ENCODE measurements around the gene GTF3C1. TPM values are rescaled to one million over a fixed set of nuclear protein-coding genes. Genes with fewer than 3 reads are reported as not detected.
A peak's percentile ranks its signal among the peaks of the same experiment; 100 is the strongest.

GTF3C1 gene
- total and polyA plus RNA-seq, 12 donors = 51.0 to 225 (median 84.3) TPM

DNA sequence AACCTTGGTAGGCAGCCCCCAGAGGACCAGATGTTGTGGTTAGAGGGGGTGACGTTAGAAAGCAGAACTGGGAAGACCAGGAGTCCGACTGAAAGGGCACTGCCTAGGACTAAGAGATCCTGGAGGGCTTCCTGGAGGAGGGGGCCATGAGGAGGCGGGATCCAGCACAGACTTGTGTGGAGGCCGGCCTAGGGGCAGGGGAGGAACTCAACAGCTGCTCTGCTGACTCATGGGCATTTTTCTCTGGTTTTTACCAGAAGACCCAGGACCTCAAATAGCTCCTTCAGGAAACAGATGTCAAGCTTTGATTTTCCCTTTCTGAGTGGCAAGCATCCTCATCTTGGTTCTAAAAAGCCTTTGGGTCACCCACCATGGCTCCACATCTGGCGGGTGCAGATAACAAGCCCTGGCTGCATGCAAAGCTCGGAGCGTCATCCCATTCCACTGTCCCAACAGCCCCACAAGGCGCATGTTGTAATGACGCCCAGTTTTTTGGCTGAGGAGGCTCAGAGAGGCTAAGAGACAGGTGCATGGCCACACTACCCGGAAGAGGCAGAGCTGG, 118.7 kb downstream of the GTF3C1 start:
- WGBS, 4 donors = 70 to 81% (median 73%) methylated on average over 6 to 10 of the region's 10 CpGs
- intact Hi-C loops (cut with DNase I) = no loop called here

DNA sequence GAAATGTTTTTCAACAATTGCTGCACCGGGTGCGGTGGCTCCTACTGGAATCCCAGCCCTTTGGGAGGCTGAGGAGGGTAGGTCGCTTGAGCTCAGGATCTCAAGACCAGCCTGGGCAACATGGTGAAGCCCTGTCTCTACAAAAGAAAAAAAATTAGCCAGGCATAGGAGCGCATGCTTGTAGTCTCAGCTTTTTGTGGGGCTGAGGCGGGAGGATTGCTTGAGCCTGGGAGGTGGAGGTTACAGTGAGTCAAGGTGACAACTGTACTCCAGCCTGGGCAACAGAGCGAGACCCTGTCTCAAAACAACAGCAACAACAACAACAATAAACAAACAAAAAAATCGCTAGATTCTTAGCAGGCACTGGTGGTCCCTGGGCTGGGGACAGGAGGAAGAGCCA, 119.2 kb downstream of the GTF3C1 start:
- no peaks in the 10 kb centered on the region for H3K36me3 ChIP-seq (replicated peaks in 1 of 2)
- DNase-seq = peak in 1 of 7 donors; percentile 21
- H3K4me1 ChIP-seq (replicated peaks in 1 of 2) = no peaks in the 10 kb centered on the region
- no peaks in the 10 kb centered on the region for H3K27me3 ChIP-seq
- no peak overlapping the region for H3K4me3 ChIP-seq
- H3K27ac ChIP-seq = no peak overlapping the region
- intact Hi-C loops (cut with DNase I) = no loop called here
- TF ChIP-seq, protein P1, sequence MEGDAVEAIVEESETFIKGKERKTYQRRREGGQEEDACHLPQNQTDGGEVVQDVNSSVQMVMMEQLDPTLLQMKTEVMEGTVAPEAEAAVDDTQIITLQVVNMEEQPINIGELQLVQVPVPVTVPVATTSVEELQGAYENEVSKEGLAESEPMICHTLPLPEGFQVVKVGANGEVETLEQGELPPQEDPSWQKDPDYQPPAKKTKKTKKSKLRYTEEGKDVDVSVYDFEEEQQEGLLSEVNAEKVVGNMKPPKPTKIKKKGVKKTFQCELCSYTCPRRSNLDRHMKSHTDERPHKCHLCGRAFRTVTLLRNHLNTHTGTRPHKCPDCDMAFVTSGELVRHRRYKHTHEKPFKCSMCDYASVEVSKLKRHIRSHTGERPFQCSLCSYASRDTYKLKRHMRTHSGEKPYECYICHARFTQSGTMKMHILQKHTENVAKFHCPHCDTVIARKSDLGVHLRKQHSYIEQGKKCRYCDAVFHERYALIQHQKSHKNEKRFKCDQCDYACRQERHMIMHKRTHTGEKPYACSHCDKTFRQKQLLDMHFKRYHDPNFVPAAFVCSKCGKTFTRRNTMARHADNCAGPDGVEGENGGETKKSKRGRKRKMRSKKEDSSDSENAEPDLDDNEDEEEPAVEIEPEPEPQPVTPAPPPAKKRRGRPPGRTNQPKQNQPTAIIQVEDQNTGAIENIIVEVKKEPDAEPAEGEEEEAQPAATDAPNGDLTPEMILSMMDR (IDR thresholded peaks at IDR 0.05) = no peak
- no peak for TF ChIP-seq POLR2A (IDR thresholded peaks at IDR 0.05)
- whole genome bisulfite sequencing, 4 donors = 83 to 86% (median 83%) methylated on average over 7 of the region's 7 CpGs
- no peaks in the 10 kb centered on the region for H3K9me3 ChIP-seq (replicated peaks in 1 of 3)

More for the DNA sequence above, 118.7 kb downstream of the GTF3C1 start:
- H3K4me3 ChIP-seq = no peak overlapping the region
- H3K4me1 ChIP-seq (replicated peaks in 1 of 2) = no peaks in the 10 kb centered on the region
- H3K9me3 ChIP-seq (replicated peaks in 1 of 3) = no peaks in the 10 kb centered on the region
- DNase-seq = peak in 1 of 7 donors; percentile 18
- no peaks in the 10 kb centered on the region for H3K36me3 ChIP-seq (replicated peaks in 1 of 2)
- no peak overlapping the region for H3K27ac ChIP-seq
- TF ChIP-seq, protein P1 (IDR thresholded peaks at IDR 0.05) = no peak
- no peak for TF ChIP-seq POLR2A (IDR thresholded peaks at IDR 0.05)
- H3K27me3 ChIP-seq = no peaks in the 10 kb centered on the region

DNA sequence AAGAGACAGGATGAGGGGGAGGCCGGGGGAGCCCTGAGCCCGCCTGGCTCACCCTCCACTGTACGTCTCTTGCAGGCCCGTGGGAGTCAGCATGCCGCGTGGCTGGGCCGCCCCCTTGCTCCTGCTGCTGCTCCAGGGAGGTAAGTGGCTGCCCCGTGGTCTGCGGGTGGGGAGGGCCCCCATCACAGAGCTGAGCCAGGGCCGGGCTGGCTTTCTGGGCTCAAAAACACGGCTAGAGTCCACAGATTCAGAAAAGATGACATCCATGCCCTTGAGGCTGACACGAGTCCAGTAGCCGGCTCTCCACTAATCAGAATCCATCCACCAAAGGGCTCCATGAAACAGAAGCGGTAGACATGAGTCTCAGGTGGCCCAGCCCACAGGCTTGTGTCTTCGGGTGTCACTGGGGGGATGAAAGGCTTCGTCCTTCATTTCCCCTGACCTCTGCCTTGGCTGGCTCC, 119.7 kb downstream of the GTF3C1 start:
- no peaks in the 10 kb centered on the region for H3K36me3 ChIP-seq (replicated peaks in 1 of 2)
- H3K27ac ChIP-seq = no peak overlapping the region
- H3K9me3 ChIP-seq (replicated peaks in 1 of 3) = no peaks in the 10 kb centered on the region
- DNase-seq = peak in 2 of 7 donors; percentile 11 to 37
- no peak for TF ChIP-seq POLR2A (IDR thresholded peaks at IDR 0.05)
- TF ChIP-seq, protein P1 (IDR thresholded peaks at IDR 0.05) = no peak
- no peaks in the 10 kb centered on the region for H3K27me3 ChIP-seq
- WGBS, 4 donors = 50 to 65% (median 53%) methylated on average over 10 to 16 of the region's 16 CpGs
- intact Hi-C loops (cut with DNase I) = no loop called here
- H3K4me3 ChIP-seq = no peak overlapping the region
- no peaks in the 10 kb centered on the region for H3K4me1 ChIP-seq (replicated peaks in 1 of 2)

DNA sequence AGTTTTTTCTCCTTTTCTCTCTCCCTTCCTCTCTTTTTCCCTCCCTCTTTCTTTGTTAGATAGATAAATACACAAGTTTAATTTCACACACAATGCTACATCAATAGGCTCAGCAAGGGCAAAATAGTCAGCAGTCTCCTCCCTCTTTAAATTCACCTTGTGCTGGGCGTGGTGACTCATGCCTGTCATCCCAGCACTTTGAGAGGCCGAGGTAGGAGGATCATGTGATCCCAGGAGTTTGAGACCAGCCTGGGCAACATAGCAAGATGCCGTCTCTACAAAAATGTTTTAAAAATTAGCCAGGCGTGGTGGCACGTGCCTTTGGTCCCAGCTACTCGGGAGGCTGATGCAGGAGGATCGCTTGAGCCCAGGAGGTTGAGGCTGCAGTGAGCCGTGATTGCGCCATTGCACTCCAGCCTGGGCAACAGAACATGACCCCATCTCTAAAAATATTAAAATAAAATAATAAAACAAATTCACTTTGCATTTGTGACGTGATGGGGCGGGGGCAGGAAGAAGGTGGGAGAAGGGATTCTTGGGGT, 120.3 kb downstream of the GTF3C1 start:
- TF ChIP-seq, protein P1 (IDR thresholded peaks at IDR 0.05) = no peak
- no peak for TF ChIP-seq POLR2A (IDR thresholded peaks at IDR 0.05)
- H3K27me3 ChIP-seq = no peaks in the 10 kb centered on the region
- no peak overlapping the region for H3K4me3 ChIP-seq
- no peaks in the 10 kb centered on the region for H3K4me1 ChIP-seq (replicated peaks in 1 of 2)
- no peak overlapping the region for H3K27ac ChIP-seq
- H3K36me3 ChIP-seq (replicated peaks in 1 of 2) = no peaks in the 10 kb centered on the region
- DNase-seq = peak in 1 of 7 donors; percentile 28
- intact Hi-C loops (cut with DNase I) = no loop called here
- WGBS, 4 donors = 80 to 92% (median 85%) methylated on average over 11 of the region's 11 CpGs
- H3K9me3 ChIP-seq (replicated peaks in 1 of 3) = no peaks in the 10 kb centered on the region

All from adrenal gland (tissue), 12 donors.